GM23338 (cell line): ENCODE measurements around the gene DHRSX. TPM values are rescaled to one million over a fixed set of nuclear protein-coding genes. Genes with fewer than 3 reads are reported as not detected.

ENCODE experiments used
- ATAC-seq: fragments of 200-7000 bp; cut with Tn5 transposase; 3 replicates; pipeline ENCODE4 v1.9.1; 2020
- DNase-seq: peaks from one replicate; pipeline ENCODE4 v3.0.0-alpha.2; 2015; ENCODE audit warnings: low spot score
- H2AFZ ChIP-seq: fragments of 200-600 bp; sonication (generic); 2 replicates; pipeline ENCODE4 v1.8.0; 2016; ENCODE audit warnings: antibody characterized with exemption, mild to moderate bottlenecking, moderate library complexity
- H3F3A ChIP-seq: fragments of 200-600 bp; sonication (generic); replicated peaks from 2 replicates; pipeline ENCODE4 v1.8.0; 2017; ENCODE audit warnings: antibody characterized with exemption, mixed run types, low read depth
- H3K27ac ChIP-seq: fragments of 200-600 bp; sonication (generic); 2 replicates; pipeline ENCODE4 v1.6.1; 2016; ENCODE audit warnings: low read depth
- H3K27me3 ChIP-seq: fragments of 200-600 bp; sonication (generic); 2 replicates; pipeline ENCODE4 v1.8.0; 2016; ENCODE audit warnings: mild to moderate bottlenecking, mixed run types, moderate library complexity; ENCODE audit not compliant: insufficient read depth
- H3K36me3 ChIP-seq: fragments of 200-600 bp; sonication (generic); 2 replicates; pipeline ENCODE4 v1.8.0; 2016; ENCODE audit warnings: mild to moderate bottlenecking; ENCODE audit not compliant: insufficient read depth
- H3K4me1 ChIP-seq: fragments of 200-600 bp; sonication (generic); 2 replicates; pipeline ENCODE4 v1.8.0; 2016; ENCODE audit warnings: mild to moderate bottlenecking, moderate library complexity; ENCODE audit not compliant: insufficient read depth
- H3K4me2 ChIP-seq: fragments of 200-600 bp; sonication (generic); 2 replicates; pipeline ENCODE4 v1.7.1; 2017; ENCODE audit warnings: mixed run types
- H3K4me3 ChIP-seq: fragments of 200-600 bp; sonication (generic); 2 replicates; pipeline ENCODE4 v1.6.1; 2016; ENCODE audit warnings: mixed run types
- H3K79me2 ChIP-seq: fragments of 200-600 bp; sonication (generic); replicated peaks from 2 replicates; pipeline ENCODE4 v1.8.0; 2017; ENCODE audit warnings: mild to moderate bottlenecking; ENCODE audit not compliant: insufficient read depth
- H3K9me2 ChIP-seq: fragments of 200-600 bp; sonication (generic); 2 replicates; pipeline ENCODE4 v1.8.0; 2017; ENCODE audit not compliant: insufficient read depth
- H4K20me1 ChIP-seq: fragments of 200-600 bp; sonication (generic); replicated peaks from 2 replicates; pipeline ENCODE4 v1.8.0; 2017; ENCODE audit warnings: mild to moderate bottlenecking; ENCODE audit not compliant: insufficient read depth
- H3K27ac Mint-ChIP-seq: 2 replicates; pipeline ENCODE4 v1.8.0; 2020; ENCODE audit warnings: inconsistent platforms, mild to moderate bottlenecking, moderate library complexity, mixed read lengths
- H3K27me3 Mint-ChIP-seq: 3 replicates; pipeline ENCODE4 v1.8.0; 2022; ENCODE audit warnings: low read depth, mild to moderate bottlenecking, moderate library complexity, mixed read lengths, inconsistent platforms; ENCODE audit not compliant: insufficient read depth, poor library complexity
- H3K36me3 Mint-ChIP-seq: 3 replicates; pipeline ENCODE4 v1.8.0; 2021; ENCODE audit warnings: low read depth, mild to moderate bottlenecking, inconsistent platforms, moderate library complexity, mixed read lengths
- H3K4me1 Mint-ChIP-seq: 3 replicates; pipeline ENCODE4 v1.8.0; 2020; ENCODE audit warnings: mild to moderate bottlenecking, inconsistent platforms, mixed read lengths
- H3K4me3 Mint-ChIP-seq: 3 replicates; pipeline ENCODE4 v1.8.0; 2021; ENCODE audit warnings: moderate library complexity, mild to moderate bottlenecking, inconsistent platforms, mixed read lengths
- H3K9me3 Mint-ChIP-seq: 3 replicates; pipeline ENCODE4 v1.8.0; 2020; ENCODE audit warnings: moderate library complexity, mild to moderate bottlenecking, inconsistent platforms, mixed read lengths
- CREB1 ChIP-seq: fragments of 250-450 bp; sonication (Bioruptor Pico); IDR thresholded peaks from 2 replicates; pipeline ENCODE4 v1.5.0; 2020; ENCODE audit warnings: low read depth, mild to moderate bottlenecking, moderate library complexity
- EZH2 ChIP-seq: fragments of 200-600 bp; sonication (generic); IDR thresholded peaks from one replicate; pipeline ENCODE4 v1.8.0; 2017; ENCODE audit warnings: antibody characterized with exemption, mild to moderate bottlenecking, low read depth; ENCODE audit not compliant: unreplicated experiment
- EZH2phosphoT487 ChIP-seq: fragments of 200-600 bp; sonication (generic); IDR thresholded peaks from one replicate; pipeline ENCODE4 v1.8.1; 2018; ENCODE audit warnings: antibody characterized with exemption; ENCODE audit not compliant: unreplicated experiment
- JUNB ChIP-seq: IDR thresholded peaks from one replicate; pipeline ENCODE4 v1.6.1; 2016; ENCODE audit warnings: antibody characterized with exemption; ENCODE audit not compliant: unreplicated experiment
- NANOG ChIP-seq: IDR thresholded peaks from 2 replicates; pipeline ENCODE4 v1.6.1; 2016; ENCODE audit warnings: antibody characterized with exemption, borderline replicate concordance
- POLR2AphosphoS5 ChIP-seq: IDR thresholded peaks from 2 replicates; pipeline ENCODE4 v1.6.1; 2016; ENCODE audit warnings: antibody characterized with exemption, low read depth
- STAT1 ChIP-seq: IDR thresholded peaks from one replicate; pipeline ENCODE4 v1.6.1; 2016; ENCODE audit warnings: antibody characterized with exemption; ENCODE audit not compliant: unreplicated experiment
- ZNF114 ChIP-seq: fragments of 250-450 bp; sonication (Bioruptor Pico); IDR thresholded peaks from 2 replicates; pipeline ENCODE4 v1.5.0; 2020; ENCODE audit warnings: mild to moderate bottlenecking, moderate library complexity
- ZNF331 ChIP-seq: fragments of 250-450 bp; sonication (Bioruptor Pico); IDR thresholded peaks from 2 replicates; pipeline ENCODE4 v1.5.0; 2020; ENCODE audit warnings: low read depth, mild to moderate bottlenecking, moderate library complexity
- polyA plus RNA-seq: library from polyadenylated mRNA; unstranded; fragments of >200 nt; fragmentation: Nextera tagmentation; extraction: Ambion mirVana; gene quantifications from 2 replicates; pipeline ENCODE4 v1.2.1, GENCODE V29; 2016
- total RNA-seq: library from RNA; depleted of rRNA; stranded (reverse); fragments of >200 nt; shearing (Covaris generic); gene quantifications from 2 replicates; pipeline ENCODE4 v1.2.3, GENCODE V29; 2014
- TF ChIP-seq, protein P1 (sequence below): IDR thresholded peaks from one replicate; pipeline ENCODE4 v1.6.1; 2018; ENCODE audit warnings: antibody characterized with exemption; ENCODE audit not compliant: unreplicated experiment
- TF ChIP-seq, protein P2 (sequence below): fragments of 250-450 bp; sonication (Bioruptor Pico); IDR thresholded peaks from 2 replicates; pipeline ENCODE4 v1.5.0; 2020; ENCODE audit warnings: mild to moderate bottlenecking, moderate library complexity
- TF ChIP-seq, protein P3 (sequence below), 2 experiments: fragments of 200-600 bp in 1 of 2; sonication (generic) in 1 of 2; conservative IDR thresholded peaks; 2 replicates each; pipeline versions ENCODE4 v1.5.1 to v1.6.1; 2016 to 2017; ENCODE audit warnings: antibody characterized with exemption in 2 of 2, low read depth in 2 of 2, mild to moderate bottlenecking in 2 of 2, moderate library complexity in 1 of 2
- TF ChIP-seq, protein P4 (sequence below): IDR thresholded peaks from 2 replicates; pipeline ENCODE4 v1.6.1; 2016; ENCODE audit warnings: antibody characterized with exemption

The DHRSX gene
- total and polyA plus RNA-seq, 2 experiments from 2014 or later: 33.9 to 43.0 TPM

DNA sequence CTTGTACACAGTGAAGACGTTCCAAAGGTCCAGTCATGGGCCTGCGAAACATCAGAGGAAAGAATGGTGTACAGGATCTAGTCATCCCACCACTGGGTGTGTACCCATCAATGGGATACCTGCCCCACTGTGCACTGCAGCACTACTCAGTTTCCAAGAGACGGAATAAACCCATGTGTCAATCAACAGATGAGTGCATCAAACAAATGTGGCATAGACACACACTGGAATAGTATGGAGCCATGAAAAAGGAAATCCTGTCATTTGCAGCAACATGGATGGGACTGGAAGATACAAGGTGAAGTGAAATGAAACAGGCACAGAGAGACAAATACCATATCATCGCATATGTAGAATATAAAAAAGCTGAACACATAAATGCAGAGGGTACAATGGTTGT is 48.0 kb downstream of the DHRSX start:
- TF ChIP-seq, protein P1, sequence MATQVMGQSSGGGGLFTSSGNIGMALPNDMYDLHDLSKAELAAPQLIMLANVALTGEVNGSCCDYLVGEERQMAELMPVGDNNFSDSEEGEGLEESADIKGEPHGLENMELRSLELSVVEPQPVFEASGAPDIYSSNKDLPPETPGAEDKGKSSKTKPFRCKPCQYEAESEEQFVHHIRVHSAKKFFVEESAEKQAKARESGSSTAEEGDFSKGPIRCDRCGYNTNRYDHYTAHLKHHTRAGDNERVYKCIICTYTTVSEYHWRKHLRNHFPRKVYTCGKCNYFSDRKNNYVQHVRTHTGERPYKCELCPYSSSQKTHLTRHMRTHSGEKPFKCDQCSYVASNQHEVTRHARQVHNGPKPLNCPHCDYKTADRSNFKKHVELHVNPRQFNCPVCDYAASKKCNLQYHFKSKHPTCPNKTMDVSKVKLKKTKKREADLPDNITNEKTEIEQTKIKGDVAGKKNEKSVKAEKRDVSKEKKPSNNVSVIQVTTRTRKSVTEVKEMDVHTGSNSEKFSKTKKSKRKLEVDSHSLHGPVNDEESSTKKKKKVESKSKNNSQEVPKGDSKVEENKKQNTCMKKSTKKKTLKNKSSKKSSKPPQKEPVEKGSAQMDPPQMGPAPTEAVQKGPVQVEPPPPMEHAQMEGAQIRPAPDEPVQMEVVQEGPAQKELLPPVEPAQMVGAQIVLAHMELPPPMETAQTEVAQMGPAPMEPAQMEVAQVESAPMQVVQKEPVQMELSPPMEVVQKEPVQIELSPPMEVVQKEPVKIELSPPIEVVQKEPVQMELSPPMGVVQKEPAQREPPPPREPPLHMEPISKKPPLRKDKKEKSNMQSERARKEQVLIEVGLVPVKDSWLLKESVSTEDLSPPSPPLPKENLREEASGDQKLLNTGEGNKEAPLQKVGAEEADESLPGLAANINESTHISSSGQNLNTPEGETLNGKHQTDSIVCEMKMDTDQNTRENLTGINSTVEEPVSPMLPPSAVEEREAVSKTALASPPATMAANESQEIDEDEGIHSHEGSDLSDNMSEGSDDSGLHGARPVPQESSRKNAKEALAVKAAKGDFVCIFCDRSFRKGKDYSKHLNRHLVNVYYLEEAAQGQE: no peak
- TF ChIP-seq POLR2AphosphoS5: no peak
- TF ChIP-seq EZH2: no peak
- TF ChIP-seq JUNB: no peak
- no peak for TF ChIP-seq ZNF114
- TF ChIP-seq NANOG: no peak
- TF ChIP-seq EZH2phosphoT487: no peak
- TF ChIP-seq, protein P2, sequence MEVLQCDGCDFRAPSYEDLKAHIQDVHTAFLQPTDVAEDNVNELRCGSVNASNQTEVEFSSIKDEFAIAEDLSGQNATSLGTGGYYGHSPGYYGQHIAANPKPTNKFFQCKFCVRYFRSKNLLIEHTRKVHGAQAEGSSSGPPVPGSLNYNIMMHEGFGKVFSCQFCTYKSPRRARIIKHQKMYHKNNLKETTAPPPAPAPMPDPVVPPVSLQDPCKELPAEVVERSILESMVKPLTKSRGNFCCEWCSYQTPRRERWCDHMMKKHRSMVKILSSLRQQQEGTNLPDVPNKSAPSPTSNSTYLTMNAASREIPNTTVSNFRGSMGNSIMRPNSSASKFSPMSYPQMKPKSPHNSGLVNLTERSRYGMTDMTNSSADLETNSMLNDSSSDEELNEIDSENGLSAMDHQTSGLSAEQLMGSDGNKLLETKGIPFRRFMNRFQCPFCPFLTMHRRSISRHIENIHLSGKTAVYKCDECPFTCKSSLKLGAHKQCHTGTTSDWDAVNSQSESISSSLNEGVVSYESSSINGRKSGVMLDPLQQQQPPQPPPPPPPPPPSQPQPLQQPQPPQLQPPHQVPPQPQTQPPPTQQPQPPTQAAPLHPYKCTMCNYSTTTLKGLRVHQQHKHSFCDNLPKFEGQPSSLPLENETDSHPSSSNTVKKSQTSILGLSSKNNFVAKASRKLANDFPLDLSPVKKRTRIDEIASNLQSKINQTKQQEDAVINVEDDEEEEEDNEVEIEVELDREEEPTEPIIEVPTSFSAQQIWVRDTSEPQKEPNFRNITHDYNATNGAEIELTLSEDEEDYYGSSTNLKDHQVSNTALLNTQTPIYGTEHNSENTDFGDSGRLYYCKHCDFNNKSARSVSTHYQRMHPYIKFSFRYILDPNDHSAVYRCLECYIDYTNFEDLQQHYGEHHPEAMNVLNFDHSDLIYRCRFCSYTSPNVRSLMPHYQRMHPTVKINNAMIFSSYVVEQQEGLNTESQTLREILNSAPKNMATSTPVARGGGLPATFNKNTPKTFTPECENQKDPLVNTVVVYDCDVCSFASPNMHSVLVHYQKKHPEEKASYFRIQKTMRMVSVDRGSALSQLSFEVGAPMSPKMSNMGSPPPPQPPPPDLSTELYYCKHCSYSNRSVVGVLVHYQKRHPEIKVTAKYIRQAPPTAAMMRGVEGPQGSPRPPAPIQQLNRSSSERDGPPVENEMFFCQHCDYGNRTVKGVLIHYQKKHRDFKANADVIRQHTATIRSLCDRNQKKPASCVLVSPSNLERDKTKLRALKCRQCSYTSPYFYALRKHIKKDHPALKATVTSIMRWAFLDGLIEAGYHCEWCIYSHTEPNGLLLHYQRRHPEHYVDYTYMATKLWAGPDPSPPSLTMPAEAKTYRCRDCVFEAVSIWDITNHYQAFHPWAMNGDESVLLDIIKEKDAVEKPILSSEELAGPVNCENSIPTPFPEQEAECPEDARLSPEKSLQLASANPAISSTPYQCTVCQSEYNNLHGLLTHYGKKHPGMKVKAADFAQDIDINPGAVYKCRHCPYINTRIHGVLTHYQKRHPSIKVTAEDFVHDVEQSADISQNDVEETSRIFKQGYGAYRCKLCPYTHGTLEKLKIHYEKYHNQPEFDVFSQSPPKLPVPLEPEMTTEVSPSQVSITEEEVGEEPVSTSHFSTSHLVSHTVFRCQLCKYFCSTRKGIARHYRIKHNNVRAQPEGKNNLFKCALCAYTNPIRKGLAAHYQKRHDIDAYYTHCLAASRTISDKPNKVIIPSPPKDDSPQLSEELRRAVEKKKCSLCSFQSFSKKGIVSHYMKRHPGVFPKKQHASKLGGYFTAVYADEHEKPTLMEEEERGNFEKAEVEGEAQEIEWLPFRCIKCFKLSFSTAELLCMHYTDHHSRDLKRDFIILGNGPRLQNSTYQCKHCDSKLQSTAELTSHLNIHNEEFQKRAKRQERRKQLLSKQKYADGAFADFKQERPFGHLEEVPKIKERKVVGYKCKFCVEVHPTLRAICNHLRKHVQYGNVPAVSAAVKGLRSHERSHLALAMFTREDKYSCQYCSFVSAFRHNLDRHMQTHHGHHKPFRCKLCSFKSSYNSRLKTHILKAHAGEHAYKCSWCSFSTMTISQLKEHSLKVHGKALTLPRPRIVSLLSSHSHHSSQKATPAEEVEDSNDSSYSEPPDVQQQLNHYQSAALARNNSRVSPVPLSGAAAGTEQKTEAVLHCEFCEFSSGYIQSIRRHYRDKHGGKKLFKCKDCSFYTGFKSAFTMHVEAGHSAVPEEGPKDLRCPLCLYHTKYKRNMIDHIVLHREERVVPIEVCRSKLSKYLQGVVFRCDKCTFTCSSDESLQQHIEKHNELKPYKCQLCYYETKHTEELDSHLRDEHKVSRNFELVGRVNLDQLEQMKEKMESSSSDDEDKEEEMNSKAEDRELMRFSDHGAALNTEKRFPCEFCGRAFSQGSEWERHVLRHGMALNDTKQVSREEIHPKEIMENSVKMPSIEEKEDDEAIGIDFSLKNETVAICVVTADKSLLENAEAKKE (CRISPR knock-in tag): no peak
- TF ChIP-seq, protein P3, sequence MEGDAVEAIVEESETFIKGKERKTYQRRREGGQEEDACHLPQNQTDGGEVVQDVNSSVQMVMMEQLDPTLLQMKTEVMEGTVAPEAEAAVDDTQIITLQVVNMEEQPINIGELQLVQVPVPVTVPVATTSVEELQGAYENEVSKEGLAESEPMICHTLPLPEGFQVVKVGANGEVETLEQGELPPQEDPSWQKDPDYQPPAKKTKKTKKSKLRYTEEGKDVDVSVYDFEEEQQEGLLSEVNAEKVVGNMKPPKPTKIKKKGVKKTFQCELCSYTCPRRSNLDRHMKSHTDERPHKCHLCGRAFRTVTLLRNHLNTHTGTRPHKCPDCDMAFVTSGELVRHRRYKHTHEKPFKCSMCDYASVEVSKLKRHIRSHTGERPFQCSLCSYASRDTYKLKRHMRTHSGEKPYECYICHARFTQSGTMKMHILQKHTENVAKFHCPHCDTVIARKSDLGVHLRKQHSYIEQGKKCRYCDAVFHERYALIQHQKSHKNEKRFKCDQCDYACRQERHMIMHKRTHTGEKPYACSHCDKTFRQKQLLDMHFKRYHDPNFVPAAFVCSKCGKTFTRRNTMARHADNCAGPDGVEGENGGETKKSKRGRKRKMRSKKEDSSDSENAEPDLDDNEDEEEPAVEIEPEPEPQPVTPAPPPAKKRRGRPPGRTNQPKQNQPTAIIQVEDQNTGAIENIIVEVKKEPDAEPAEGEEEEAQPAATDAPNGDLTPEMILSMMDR (conservative IDR thresholded peaks at IDR 0.05; ENCODE audit: low read depth in 2 of 2): no peak
- no peak for TF ChIP-seq CREB1 (CRISPR knock-in tag)
- TF ChIP-seq, protein P4, sequence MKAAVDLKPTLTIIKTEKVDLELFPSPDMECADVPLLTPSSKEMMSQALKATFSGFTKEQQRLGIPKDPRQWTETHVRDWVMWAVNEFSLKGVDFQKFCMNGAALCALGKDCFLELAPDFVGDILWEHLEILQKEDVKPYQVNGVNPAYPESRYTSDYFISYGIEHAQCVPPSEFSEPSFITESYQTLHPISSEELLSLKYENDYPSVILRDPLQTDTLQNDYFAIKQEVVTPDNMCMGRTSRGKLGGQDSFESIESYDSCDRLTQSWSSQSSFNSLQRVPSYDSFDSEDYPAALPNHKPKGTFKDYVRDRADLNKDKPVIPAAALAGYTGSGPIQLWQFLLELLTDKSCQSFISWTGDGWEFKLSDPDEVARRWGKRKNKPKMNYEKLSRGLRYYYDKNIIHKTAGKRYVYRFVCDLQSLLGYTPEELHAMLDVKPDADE: no peak
- no peak for TF ChIP-seq STAT1
- no peak for TF ChIP-seq ZNF331 (CRISPR knock-in tag)
- ATAC-seq (no peak), DNase-seq (no peak)
- Mint-ChIP-seq H3K4me1 (peaks cover 28% of the 10 kb centered on the region), H3K4me3 (no peak overlapping the region), H3K27ac (no peak overlapping the region), H3K27me3 (peaks cover 23% of the 10 kb centered on the region), H3K9me3 (peaks cover 27% of the 10 kb centered on the region), H3K36me3 (peaks cover 56% of the 10 kb centered on the region)
- Histone ChIP-seq H4K20me1 (no peaks in the 10 kb centered on the region), H3K79me2 (peaks cover 81% of the 10 kb centered on the region), H3K9me2 (no peaks in the 10 kb centered on the region), H2AFZ (no peak overlapping the region), H3F3A (peaks cover 7% of the 10 kb centered on the region; the same call in 1 of the 2 replicates), H3K4me1 (peaks cover 18% of the 10 kb centered on the region), H3K4me2 (no peak overlapping the region), H3K36me3 (no peaks in the 10 kb centered on the region), H3K27ac (peak overlapping the region; percentile 85; the same call in 1 of the 2 replicates), H3K27me3 (no peaks in the 10 kb centered on the region), H3K4me3 (no peak overlapping the region)
